Activated naive CD8-positive, alpha-beta T cell (primary cell): ENCODE results near the gene ZNF524.
"Not testable (repeated sequence)": the region's sequence is repeated elsewhere in the genome, so short reads cannot be mapped to it uniquely, and the experiment has no call there.

Source experiments
- H3K27ac Mint-ChIP-seq: one replicate; pipeline ENCODE4 v1.8.0; 2021; ENCODE audit warnings: mixed read lengths
- H3K27me3 Mint-ChIP-seq: one replicate; pipeline ENCODE4 v1.8.0; 2021; ENCODE audit warnings: mixed read lengths
- H3K36me3 Mint-ChIP-seq: one replicate; pipeline ENCODE4 v1.8.0; 2021; ENCODE audit warnings: mixed read lengths
- H3K4me1 Mint-ChIP-seq: one replicate; pipeline ENCODE4 v1.8.0; 2021; ENCODE audit warnings: low read depth, mixed read lengths
- H3K4me3 Mint-ChIP-seq: one replicate; pipeline ENCODE4 v1.8.0; 2021; ENCODE audit warnings: mild to moderate bottlenecking, mixed read lengths
- H3K9me3 Mint-ChIP-seq: one replicate; pipeline ENCODE4 v1.8.0; 2021; ENCODE audit warnings: low read depth, mixed read lengths

Gene ZNF524

GRCh38 chr19:55599842-55600661, at the start of gene ZNF524:
Gene ZNF524 (plus strand): TSS chr19:55600288. CDS start chr19:55602113, 1,825 bp downstream.
- Mint-ChIP-seq H3K4me1 (peaks cover 29% of the 10 kb centered on the region), H3K9me3 (no peaks in the 10 kb centered on the region), H3K4me3 (peak within 1 kb of the TSS; percentile 99), H3K27ac (peak within 1 kb of the TSS; percentile 100), H3K27me3 (no peaks in the 10 kb centered on the region), H3K36me3 (peaks cover 16% of the 10 kb centered on the region)

GRCh38 chr19:55550321-55550650, 49.8 kb upstream of the ZNF524 start:
- Mint-ChIP-seq H3K36me3 (no peaks in the 10 kb centered on the region), H3K4me1 (no peaks in the 10 kb centered on the region), H3K27ac (no peak overlapping the region), H3K4me3 (no peak overlapping the region), H3K27me3 (peaks cover 4% of the 10 kb centered on the region), H3K9me3 (no peaks in the 10 kb centered on the region)

- Mint-ChIP-seq H3K9me3 (no peaks in the 10 kb centered on the region), H3K36me3 (no peaks in the 10 kb centered on the region), H3K4me1 (no peaks in the 10 kb centered on the region), H3K27me3 (peaks cover 3% of the 10 kb centered on the region), H3K4me3 (no peak overlapping the region), H3K27ac (no peak overlapping the region)
These were observed 47.9 kb upstream of the ZNF524 start for GRCh38 chr19:55552206-55552605.

- Mint-ChIP-seq H3K36me3 (no peaks in the 10 kb centered on the region), H3K9me3 (no peaks in the 10 kb centered on the region), H3K27ac (no peak overlapping the region), H3K4me1 (no peaks in the 10 kb centered on the region), H3K27me3 (peaks cover 1% of the 10 kb centered on the region), H3K4me3 (no peak overlapping the region)
These were observed 47.5 kb upstream of the ZNF524 start for GRCh38 chr19:55552620-55553019.

- no peaks in the 10 kb centered on the region for H3K9me3 Mint-ChIP-seq
- no peaks in the 10 kb centered on the region for H3K36me3 Mint-ChIP-seq
- no peaks in the 10 kb centered on the region for H3K27me3 Mint-ChIP-seq
- H3K4me3 Mint-ChIP-seq = no peak overlapping the region
- no peaks in the 10 kb centered on the region for H3K4me1 Mint-ChIP-seq
- H3K27ac Mint-ChIP-seq = no peak overlapping the region
These were observed 46.6 kb upstream of the ZNF524 start for GRCh38 chr19:55553217-55554182.

- H3K4me3 Mint-ChIP-seq = no peak overlapping the region
- no peaks in the 10 kb centered on the region for H3K27me3 Mint-ChIP-seq
- H3K27ac Mint-ChIP-seq = no peak overlapping the region
- no peaks in the 10 kb centered on the region for H3K4me1 Mint-ChIP-seq
- no peaks in the 10 kb centered on the region for H3K36me3 Mint-ChIP-seq
- H3K9me3 Mint-ChIP-seq = no peaks in the 10 kb centered on the region
These were observed 45.8 kb upstream of the ZNF524 start for GRCh38 chr19:55554302-55554701.

GRCh38 chr19:55554741-55555152, 45.3 kb upstream of the ZNF524 start:
- H3K9me3 Mint-ChIP-seq = no peaks in the 10 kb centered on the region
- no peaks in the 10 kb centered on the region for H3K36me3 Mint-ChIP-seq
- H3K4me3 Mint-ChIP-seq = no peak overlapping the region
- H3K27me3 Mint-ChIP-seq = no peaks in the 10 kb centered on the region
- H3K27ac Mint-ChIP-seq = no peak overlapping the region
- H3K4me1 Mint-ChIP-seq = no peaks in the 10 kb centered on the region

GRCh38 chr19:55559684-55560083, 40.4 kb upstream of the ZNF524 start:
- H3K9me3 Mint-ChIP-seq = no peaks in the 10 kb centered on the region
- no peak overlapping the region for H3K4me3 Mint-ChIP-seq
- H3K27me3 Mint-ChIP-seq = peaks cover 1% of the 10 kb centered on the region
- H3K27ac Mint-ChIP-seq = no peak overlapping the region
- H3K4me1 Mint-ChIP-seq = no peaks in the 10 kb centered on the region
- no peaks in the 10 kb centered on the region for H3K36me3 Mint-ChIP-seq

GRCh38 chr19:55563261-55563690, 36.8 kb upstream of the ZNF524 start:
- Mint-ChIP-seq H3K27me3 (peaks cover 4% of the 10 kb centered on the region), H3K9me3 (no peaks in the 10 kb centered on the region), H3K4me1 (no peaks in the 10 kb centered on the region), H3K27ac (no peak overlapping the region), H3K36me3 (no peaks in the 10 kb centered on the region), H3K4me3 (no peak overlapping the region)

- H3K4me1 Mint-ChIP-seq = no peaks in the 10 kb centered on the region
- H3K27me3 Mint-ChIP-seq = peaks cover 3% of the 10 kb centered on the region
- no peak overlapping the region for H3K4me3 Mint-ChIP-seq
- H3K9me3 Mint-ChIP-seq = no peaks in the 10 kb centered on the region
- H3K27ac Mint-ChIP-seq = no peak overlapping the region
- no peaks in the 10 kb centered on the region for H3K36me3 Mint-ChIP-seq
These were observed 33.3 kb upstream of the ZNF524 start for GRCh38 chr19:55566823-55567222.

- no peaks in the 10 kb centered on the region for H3K36me3 Mint-ChIP-seq
- H3K9me3 Mint-ChIP-seq = no peaks in the 10 kb centered on the region
- H3K4me1 Mint-ChIP-seq = no peaks in the 10 kb centered on the region
- no peak overlapping the region for H3K4me3 Mint-ChIP-seq
- peaks cover 3% of the 10 kb centered on the region for H3K27me3 Mint-ChIP-seq
- no peak overlapping the region for H3K27ac Mint-ChIP-seq
These were observed 32.3 kb upstream of the ZNF524 start for GRCh38 chr19:55567708-55568328.

GRCh38 chr19:55569477-55569876, 30.6 kb upstream of the ZNF524 start:
- not testable (repeated sequence) for H3K27ac Mint-ChIP-seq, H3K4me1 Mint-ChIP-seq, H3K4me3 Mint-ChIP-seq, H3K36me3 Mint-ChIP-seq, H3K9me3 Mint-ChIP-seq, H3K27me3 Mint-ChIP-seq

- H3K27ac Mint-ChIP-seq, H3K4me1 Mint-ChIP-seq, H3K27me3 Mint-ChIP-seq, H3K4me3 Mint-ChIP-seq, H3K9me3 Mint-ChIP-seq, H3K36me3 Mint-ChIP-seq: not testable (repeated sequence)
These were observed 26.2 kb upstream of the ZNF524 start for GRCh38 chr19:55573929-55574328.

- Mint-ChIP-seq H3K4me1 (peaks cover 13% of the 10 kb centered on the region), H3K4me3 (peak overlapping the region; percentile 42), H3K27ac (no peak overlapping the region), H3K36me3 (peaks cover 8% of the 10 kb centered on the region), H3K27me3 (no peaks in the 10 kb centered on the region), H3K9me3 (no peaks in the 10 kb centered on the region)
These were observed 23.3 kb upstream of the ZNF524 start for GRCh38 chr19:55576746-55577145.
